Effector memory CD4-positive, alpha-beta T cell (primary cell): ENCODE results near the gene TUBG2.

Experiments used
- DNase-seq, 3 donors: peaks; one replicate each; pipeline ENCODE4 v3.0.0-alpha.2; 2020
- H3K27ac ChIP-seq: 2 replicates; pipeline ENCODE4 v1.7.0; 2013; ENCODE audit warnings: mild to moderate bottlenecking, low read length, moderate library complexity; ENCODE audit not compliant: insufficient read depth, poor library complexity, severe bottlenecking
- H3K27me3 ChIP-seq: replicated peaks from 2 replicates; pipeline ENCODE4 v1.7.0; 2013; ENCODE audit warnings: mild to moderate bottlenecking, low read length; ENCODE audit not compliant: insufficient read depth, control insufficient read depth, poor library complexity, severe bottlenecking
- H3K36me3 ChIP-seq: 2 replicates; pipeline ENCODE4 v1.7.0; 2013; ENCODE audit warnings: mild to moderate bottlenecking, low read length, moderate library complexity; ENCODE audit not compliant: control insufficient read depth, insufficient read depth
- H3K4me1 ChIP-seq: 2 replicates; pipeline ENCODE4 v1.7.0; 2013; ENCODE audit warnings: low read length, mild to moderate bottlenecking; ENCODE audit not compliant: control insufficient read depth, insufficient read depth, poor library complexity, severe bottlenecking
- H3K4me3 ChIP-seq: 2 replicates; pipeline ENCODE4 v1.7.0; 2013; ENCODE audit warnings: low read length, low read depth, mild to moderate bottlenecking; ENCODE audit not compliant: insufficient read depth, poor library complexity, severe bottlenecking
- H3K9me3 ChIP-seq: 2 replicates; pipeline ENCODE4 v1.7.0; 2013; ENCODE audit warnings: mild to moderate bottlenecking, low read length, moderate library complexity; ENCODE audit not compliant: control insufficient read depth

TUBG2 gene

GRCh38 chr17:42683407-42684034 is 24.4 kb downstream of the TUBG2 start:
- peak in 1 of 3 donors; percentile 13 for DNase-seq
- H3K27ac ChIP-seq = no peak overlapping the region
- H3K4me1 ChIP-seq = peaks cover 40% of the 10 kb centered on the region
- H3K9me3 ChIP-seq = no peaks in the 10 kb centered on the region
- peaks cover 13% of the 10 kb centered on the region for H3K27me3 ChIP-seq
- H3K36me3 ChIP-seq = no peaks in the 10 kb centered on the region
- peak overlapping the region; percentile 35 for H3K4me3 ChIP-seq

- H3K27me3 ChIP-seq = peaks cover 13% of the 10 kb centered on the region
- no peak for DNase-seq
- H3K36me3 ChIP-seq = no peaks in the 10 kb centered on the region
Measured at GRCh38 chr17:42684929-42685556, 26.0 kb downstream of the TUBG2 start.

GRCh38 chr17:42685831-42686230 is 26.7 kb downstream of the TUBG2 start:
- DNase-seq = no peak
- H3K9me3 ChIP-seq = no peaks in the 10 kb centered on the region
- H3K27ac ChIP-seq = no peak overlapping the region
- peaks cover 23% of the 10 kb centered on the region for H3K4me1 ChIP-seq
- no peaks in the 10 kb centered on the region for H3K36me3 ChIP-seq
- peaks cover 13% of the 10 kb centered on the region for H3K27me3 ChIP-seq
- H3K4me3 ChIP-seq = no peak overlapping the region

More at GRCh38 chr17:42684929-42685556, 26.0 kb downstream of the TUBG2 start:
- no peaks in the 10 kb centered on the region for H3K9me3 ChIP-seq
- H3K4me3 ChIP-seq = no peak overlapping the region
- peaks cover 26% of the 10 kb centered on the region for H3K4me1 ChIP-seq
- no peak overlapping the region for H3K27ac ChIP-seq

GRCh38 chr17:42686520-42687128 is 27.5 kb downstream of the TUBG2 start:
- Histone ChIP-seq H3K9me3 (no peaks in the 10 kb centered on the region), H3K27me3 (peaks cover 8% of the 10 kb centered on the region), H3K4me3 (no peak overlapping the region), H3K4me1 (peaks cover 18% of the 10 kb centered on the region), H3K36me3 (no peaks in the 10 kb centered on the region), H3K27ac (no peak overlapping the region)
- no peak for DNase-seq

GRCh38 chr17:42687707-42688320 is 28.7 kb downstream of the TUBG2 start:
- H3K36me3 ChIP-seq = no peaks in the 10 kb centered on the region
- no peak overlapping the region for H3K4me3 ChIP-seq
- no peak for DNase-seq
- no peaks in the 10 kb centered on the region for H3K27me3 ChIP-seq
- no peak overlapping the region for H3K27ac ChIP-seq
- H3K9me3 ChIP-seq = no peaks in the 10 kb centered on the region
- H3K4me1 ChIP-seq = peaks cover 7% of the 10 kb centered on the region

- Histone ChIP-seq H3K4me1 (no peaks in the 10 kb centered on the region), H3K9me3 (no peaks in the 10 kb centered on the region), H3K27me3 (no peaks in the 10 kb centered on the region), H3K27ac (no peak overlapping the region), H3K36me3 (no peaks in the 10 kb centered on the region), H3K4me3 (no peak overlapping the region)
- DNase-seq = no peak
Measured at GRCh38 chr17:42690596-42690995, 31.5 kb downstream of the TUBG2 start.

GRCh38 chr17:42691021-42691545 is 32.0 kb downstream of the TUBG2 start:
- Histone ChIP-seq H3K36me3 (no peaks in the 10 kb centered on the region), H3K4me1 (no peaks in the 10 kb centered on the region), H3K27ac (no peak overlapping the region), H3K9me3 (no peaks in the 10 kb centered on the region), H3K4me3 (no peak overlapping the region), H3K27me3 (no peaks in the 10 kb centered on the region)
- no peak for DNase-seq

GRCh38 chr17:42692489-42692888 is 33.4 kb downstream of the TUBG2 start:
- no peaks in the 10 kb centered on the region for H3K9me3 ChIP-seq
- H3K4me1 ChIP-seq = no peaks in the 10 kb centered on the region
- H3K36me3 ChIP-seq = peaks cover 2% of the 10 kb centered on the region
- no peaks in the 10 kb centered on the region for H3K27me3 ChIP-seq
- no peak overlapping the region for H3K4me3 ChIP-seq
- no peak for DNase-seq
- no peak overlapping the region for H3K27ac ChIP-seq

GRCh38 chr17:42694524-42694923 is 35.4 kb downstream of the TUBG2 start:
- H3K4me3 ChIP-seq = no peak overlapping the region
- peaks cover 8% of the 10 kb centered on the region for H3K36me3 ChIP-seq
- H3K4me1 ChIP-seq = no peaks in the 10 kb centered on the region
- no peaks in the 10 kb centered on the region for H3K27me3 ChIP-seq
- no peaks in the 10 kb centered on the region for H3K9me3 ChIP-seq
- no peak for DNase-seq
- no peak overlapping the region for H3K27ac ChIP-seq

- no peaks in the 10 kb centered on the region for H3K4me1 ChIP-seq
- no peaks in the 10 kb centered on the region for H3K9me3 ChIP-seq
- no peak for DNase-seq
- H3K36me3 ChIP-seq = peaks cover 10% of the 10 kb centered on the region
- H3K4me3 ChIP-seq = no peak overlapping the region
- no peaks in the 10 kb centered on the region for H3K27me3 ChIP-seq
- H3K27ac ChIP-seq = no peak overlapping the region
Measured at GRCh38 chr17:42695500-42695899, 36.4 kb downstream of the TUBG2 start.
